Loucy (cell line): ENCODE results near the gene TBX18.

ENCODE experiments used
- CTCF ChIP-seq: fragments of 200-600 bp; sonication (generic); conservative IDR thresholded peaks from 2 replicates; pipeline ENCODE4 v1.5.1; 2014; ENCODE audit warnings: mild to moderate bottlenecking, antibody characterized with exemption, low read length
- EZH2phosphoT487 ChIP-seq: fragments of 200-600 bp; IDR thresholded peaks from 2 replicates; pipeline ENCODE4 v1.6.1; 2018; ENCODE audit warnings: antibody characterized with exemption, mild to moderate bottlenecking, moderate library complexity, borderline replicate concordance

GRCh38 chr6:84645563-84646266 is 118.7 kb downstream of the TBX18 start:
- TF ChIP-seq CTCF (no peak), EZH2phosphoT487 (no peak)
